HG03342 (cell line): ENCODE data around the gene SUMO2.
"Not testable (repeated sequence)": the region's sequence is repeated elsewhere in the genome, so short reads cannot be mapped to it uniquely, and the experiment has no call there.

Source experiments
- ATAC-seq: cut with Tn5 transposase; IDR thresholded peaks from one replicate; pipeline ENCODE4 v1.9.1; 2021; ENCODE audit warnings: mild to moderate bottlenecking, moderate library complexity; ENCODE audit not compliant: unreplicated experiment

The SUMO2 gene

GRCh38 chr17:75146592-75146991, 36.2 kb downstream of the SUMO2 start:
- no peak for ATAC-seq

- no peak for ATAC-seq
These were observed 37.8 kb downstream of the SUMO2 start for GRCh38 chr17:75144816-75145512.

- ATAC-seq: no peak
These were observed 40.4 kb downstream of the SUMO2 start for GRCh38 chr17:75142236-75142971.

GRCh38 chr17:75138519-75138918, 44.2 kb downstream of the SUMO2 start:
- ATAC-seq: no peak

- ATAC-seq: not testable (repeated sequence)
These were observed 45.0 kb downstream of the SUMO2 start for GRCh38 chr17:75137762-75138161.

GRCh38 chr17:75135946-75136345, 46.8 kb downstream of the SUMO2 start:
- no peak for ATAC-seq

- no peak for ATAC-seq
These were observed 47.3 kb downstream of the SUMO2 start for GRCh38 chr17:75135452-75135851.

- ATAC-seq: not testable (repeated sequence)
These were observed 49.0 kb downstream of the SUMO2 start for GRCh38 chr17:75133607-75134347.

GRCh38 chr17:75133001-75133400, 49.8 kb downstream of the SUMO2 start:
- no peak for ATAC-seq

GRCh38 chr17:75132018-75133000, 50.5 kb downstream of the SUMO2 start:
- ATAC-seq: not testable (repeated sequence)

GRCh38 chr17:75131278-75132017, 51.3 kb downstream of the SUMO2 start, which contains the start of gene NT5C:
Gene NT5C, minus strand, starts transcription at chr17:75131742. Its CDS starts 35 bp downstream, at chr17:75131707.
- ATAC-seq: peak; percentile 85

- ATAC-seq: no peak
These were observed 52.0 kb downstream of the SUMO2 start for GRCh38 chr17:75130632-75131277.

- no peak for ATAC-seq
These were observed 52.6 kb downstream of the SUMO2 start for GRCh38 chr17:75130059-75130631.

GRCh38 chr17:75129576-75129975, 53.2 kb downstream of the SUMO2 start:
- ATAC-seq: no peak

- ATAC-seq: no peak
These were observed 53.9 kb downstream of the SUMO2 start for GRCh38 chr17:75128694-75129505.

GRCh38 chr17:75127936-75128335, 54.8 kb downstream of the SUMO2 start:
- ATAC-seq: not testable (repeated sequence)

- ATAC-seq: no peak
These were observed 55.8 kb downstream of the SUMO2 start for GRCh38 chr17:75126954-75127353.

- ATAC-seq: no peak
These were observed 56.8 kb downstream of the SUMO2 start for GRCh38 chr17:75125984-75126383.
